Fibroblast of villous mesenchyme (primary cell): ENCODE data around the gene TREML4. TPM values are rescaled to one million over a fixed set of nuclear protein-coding genes. Genes with fewer than 3 reads are reported as not detected.
A peak's percentile ranks its signal among the peaks of the same experiment; 100 is the strongest.

Source experiments
- DNase-seq: peaks from one replicate; pipeline ENCODE4 v3.0.0-alpha.2; 2010; ENCODE audit warnings: low read depth
- H3K4me3 ChIP-seq: 2 replicates; pipeline ENCODE4 v1.5.1; 2011; ENCODE audit warnings: low read depth, mild to moderate bottlenecking, low read length
- CTCF ChIP-seq: IDR thresholded peaks from 2 replicates; pipeline ENCODE4 v1.5.1; 2012; ENCODE audit warnings: low read depth, mild to moderate bottlenecking, low read length; ENCODE audit not compliant: insufficient read depth
- total RNA-seq: library from RNA; depleted of rRNA; stranded (reverse); fragments of >200 nt; gene quantifications from 2 replicates; pipeline ENCODE4 v1.2.3, GENCODE V29; 2012

Gene TREML4
- total RNA-seq, 1 donor = not detected

- no peak for DNase-seq
- TF ChIP-seq CTCF = no peak
- no peak overlapping the region for H3K4me3 ChIP-seq
Observed at GRCh38 chr6:41194386-41194785, 33.8 kb upstream of the TREML4 start.

- TF ChIP-seq CTCF = no peak
- no peak for DNase-seq
- no peak overlapping the region for H3K4me3 ChIP-seq
Observed at GRCh38 chr6:41197234-41197633, 30.9 kb upstream of the TREML4 start.

- no peak for TF ChIP-seq CTCF
- no peak overlapping the region for H3K4me3 ChIP-seq
- DNase-seq = no peak
Observed at GRCh38 chr6:41199552-41200246, 28.4 kb upstream of the TREML4 start.

GRCh38 chr6:41200296-41200900 is 27.8 kb upstream of the TREML4 start:
- no peak for TF ChIP-seq CTCF
- peak; percentile 33 for DNase-seq
- H3K4me3 ChIP-seq = no peak overlapping the region

- TF ChIP-seq CTCF = no peak
- no peak within 1 kb of the TSS for H3K4me3 ChIP-seq
- DNase-seq = no peak
Observed at GRCh38 chr6:41200901-41201763, 27.0 kb upstream of the TREML4 start, which contains the start of gene TREML2. TREML2 (minus strand) TSS chr6:41201149; CDS start chr6:41201008, 141 bp downstream.

- no peak for TF ChIP-seq CTCF
- no peak for DNase-seq
Observed at GRCh38 chr6:41201764-41202173, 26.4 kb upstream of the TREML4 start.

More at GRCh38 chr6:41201764-41202173, 26.4 kb upstream of the TREML4 start:
- H3K4me3 ChIP-seq = no peak overlapping the region
